HG02798 (cell line): ENCODE results near the gene LRRC3C.

Experiments
- ATAC-seq: cut with Tn5 transposase; IDR thresholded peaks from one replicate; pipeline ENCODE4 v1.9.1; 2021; ENCODE audit warnings: mild to moderate bottlenecking; ENCODE audit not compliant: unreplicated experiment, poor library complexity

The LRRC3C gene

DNA sequence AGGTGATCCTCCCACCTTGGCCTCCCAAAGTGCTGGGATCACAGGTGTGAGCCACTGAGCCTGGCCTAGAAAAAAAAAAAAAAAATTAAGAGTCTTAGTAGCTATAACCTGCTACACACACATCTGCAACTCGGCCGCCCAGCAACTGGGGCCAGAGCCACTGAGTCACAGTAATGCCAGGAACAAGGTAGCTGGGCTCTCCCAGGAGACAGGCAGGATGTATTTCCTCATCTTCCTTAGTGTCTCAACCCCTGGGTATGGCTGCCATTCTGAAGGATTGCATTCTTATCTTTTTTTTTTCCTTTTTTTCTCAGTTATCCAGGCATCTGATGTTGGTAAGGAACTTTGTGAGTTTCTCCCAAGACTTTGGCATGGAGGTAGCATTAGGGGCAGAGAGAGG lies 46.0 kb downstream of the LRRC3C start:
- ATAC-seq, result no peak

DNA sequence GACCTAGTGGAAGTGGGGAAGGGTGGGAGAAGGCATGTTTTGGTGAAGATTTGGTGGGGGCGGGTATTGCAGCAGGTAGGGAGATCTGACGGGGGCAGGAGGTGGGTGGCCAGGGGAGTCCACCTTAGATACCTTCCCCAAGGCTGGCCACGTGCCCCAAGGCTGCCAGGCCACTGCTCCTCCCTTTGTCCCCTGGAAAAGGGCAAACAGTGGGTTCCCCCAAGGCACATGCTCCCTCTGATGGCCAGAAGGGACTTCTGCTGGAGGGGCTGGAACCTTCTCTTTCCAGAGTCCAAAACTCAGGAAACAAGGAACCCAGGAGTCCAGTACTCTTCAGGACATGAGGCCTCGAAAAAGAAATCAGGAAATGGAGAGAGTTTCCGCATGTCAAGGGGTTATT lies 46.9 kb downstream of the LRRC3C start:
- no peak for ATAC-seq

DNA sequence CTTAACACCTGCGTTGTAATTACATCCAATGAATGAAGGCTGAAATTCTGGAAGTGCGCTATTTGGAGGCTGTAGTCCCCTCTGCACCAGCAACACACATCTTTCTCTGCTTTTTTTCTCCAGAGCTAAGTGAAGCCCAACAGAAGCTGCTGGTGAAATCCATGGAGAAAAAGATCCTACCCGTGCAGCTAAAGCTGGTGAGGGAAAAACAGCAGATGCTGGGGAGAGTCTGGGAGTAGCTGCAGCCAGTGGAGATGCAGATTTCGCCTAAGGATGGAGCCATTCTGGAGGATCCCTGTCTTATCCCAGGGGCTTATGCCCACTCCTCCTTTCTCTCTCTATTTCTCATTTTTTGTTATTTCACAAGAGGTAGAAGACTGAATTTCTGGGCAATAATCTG lies 48.3 kb downstream of the LRRC3C start:
- ATAC-seq, result no peak

DNA sequence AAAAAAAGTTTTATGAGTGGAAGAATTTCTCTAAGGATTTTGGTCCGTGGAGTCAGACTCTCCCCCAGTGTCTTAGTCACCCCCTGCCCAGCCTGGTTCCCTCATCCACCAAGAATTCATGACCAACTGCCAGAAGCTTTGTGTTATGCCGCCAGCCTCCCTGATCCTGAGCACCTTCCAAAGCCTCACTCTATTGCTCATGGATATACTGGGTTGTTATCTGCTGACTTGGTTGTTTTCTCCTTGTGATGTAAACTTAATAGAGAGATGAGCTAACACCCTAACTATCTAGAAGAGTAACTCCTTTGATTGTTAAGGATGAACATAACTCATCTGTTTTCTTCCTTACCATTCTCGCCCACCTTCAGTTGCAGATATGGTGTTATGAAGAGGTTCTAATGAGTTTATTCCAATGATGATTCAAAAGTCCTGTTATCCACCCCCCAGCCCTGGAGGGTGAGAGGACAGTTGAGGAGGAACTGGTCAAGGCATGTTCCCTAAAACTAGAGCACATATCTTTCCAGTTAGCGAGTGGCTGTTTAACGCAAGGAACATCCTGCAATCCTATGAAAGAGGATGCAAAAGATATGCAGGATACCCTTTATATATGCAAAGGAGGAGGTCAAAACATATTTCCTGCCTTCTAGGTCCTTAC lies 51.6 kb downstream of the LRRC3C start:
- ATAC-seq, result no peak

DNA sequence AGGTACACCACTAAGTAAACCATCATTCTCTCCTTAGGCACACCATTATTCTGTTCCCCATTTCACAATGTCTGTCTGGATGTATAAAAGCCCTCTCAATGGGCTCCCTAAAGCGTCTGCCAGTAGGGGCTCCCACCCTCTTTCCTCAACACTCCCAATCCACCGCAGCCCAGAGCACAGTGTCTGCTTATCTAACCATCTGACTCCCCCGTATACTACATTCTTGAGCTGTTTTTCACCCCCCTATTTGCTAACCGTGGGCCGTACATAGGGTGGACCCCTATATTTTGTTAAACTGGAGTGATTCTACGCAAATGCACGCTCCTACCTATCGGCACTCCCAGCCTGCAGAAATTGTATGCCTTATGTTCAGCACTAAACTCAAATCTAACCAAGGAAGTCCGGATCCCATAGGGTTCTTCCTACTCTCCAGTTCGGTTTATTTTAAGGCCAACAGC lies 52.4 kb downstream of the LRRC3C start:
- ATAC-seq, result peak; percentile 5

DNA sequence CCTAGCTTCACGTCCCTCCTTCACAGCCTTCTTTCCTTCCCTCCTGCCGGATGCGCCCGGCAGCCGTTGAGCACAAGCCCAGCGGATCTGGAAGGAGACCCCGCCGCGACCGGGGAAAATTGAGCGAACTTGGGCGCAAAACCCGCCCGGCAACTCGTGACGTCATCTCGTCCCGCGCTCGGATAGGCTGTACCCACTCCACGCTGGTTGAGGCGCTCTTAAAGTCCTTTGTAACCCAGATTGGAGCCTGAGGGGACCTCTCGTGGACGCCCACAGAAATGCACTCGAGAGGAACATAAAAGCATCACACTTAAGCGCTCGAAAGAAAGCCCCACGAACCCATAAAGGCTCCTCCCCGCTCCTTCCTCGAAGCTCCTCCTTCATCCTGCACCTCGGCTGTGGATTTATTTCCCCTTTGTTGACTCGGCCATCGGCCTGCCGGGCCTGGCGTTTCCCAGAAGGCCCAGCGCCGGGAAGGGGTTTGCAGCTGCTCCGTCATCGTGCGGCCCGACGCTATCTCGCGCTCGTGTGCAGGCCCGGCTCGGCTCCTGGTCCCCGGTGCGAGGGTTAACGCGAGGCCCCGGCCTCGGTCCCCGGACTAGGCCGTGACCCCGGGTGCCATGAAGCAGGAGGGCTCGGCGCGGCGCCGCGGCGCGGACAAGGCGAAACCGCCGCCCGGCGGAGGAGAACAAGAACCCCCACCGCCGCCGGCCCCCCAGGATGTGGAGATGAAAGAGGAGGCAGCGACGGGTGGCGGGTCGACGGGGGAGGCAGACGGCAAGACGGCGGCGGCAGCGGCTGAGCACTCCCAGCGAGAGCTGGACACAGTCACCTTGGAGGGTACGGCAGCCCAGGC lies 53.0 kb downstream of the LRRC3C start, which contains the start of gene PSMD3:
TSS of gene PSMD3 (plus strand) at position 457 of the 856 bp plus-strand sequence. CDS start at position 621, 164 bp downstream.
- ATAC-seq, result peak; percentile 90

DNA sequence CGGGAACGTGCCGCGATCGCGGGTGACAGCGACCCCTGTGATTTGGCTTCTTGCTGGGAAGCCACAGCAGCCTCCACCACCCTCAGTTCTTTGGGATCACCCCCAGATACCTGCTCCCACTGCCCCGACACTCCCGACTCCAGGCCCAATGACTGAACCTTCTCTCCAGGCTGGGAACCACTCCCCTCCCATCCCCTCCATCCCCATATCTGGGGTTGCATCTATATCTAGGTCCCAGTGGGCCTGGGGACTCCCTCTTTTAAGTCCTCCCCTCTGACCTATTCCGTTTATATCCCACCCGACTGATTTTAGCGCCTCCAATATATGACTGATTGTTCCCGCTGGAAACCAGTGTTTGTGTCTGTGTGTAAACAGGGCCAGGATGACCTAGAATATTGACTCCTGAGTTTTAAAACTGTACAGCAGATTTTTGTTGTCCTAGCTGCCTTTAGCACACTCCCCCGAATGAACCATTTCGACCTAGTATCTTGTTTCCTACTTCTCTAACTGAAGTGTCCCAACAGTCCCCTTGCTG lies 53.7 kb downstream of the LRRC3C start:
- no peak for ATAC-seq

DNA sequence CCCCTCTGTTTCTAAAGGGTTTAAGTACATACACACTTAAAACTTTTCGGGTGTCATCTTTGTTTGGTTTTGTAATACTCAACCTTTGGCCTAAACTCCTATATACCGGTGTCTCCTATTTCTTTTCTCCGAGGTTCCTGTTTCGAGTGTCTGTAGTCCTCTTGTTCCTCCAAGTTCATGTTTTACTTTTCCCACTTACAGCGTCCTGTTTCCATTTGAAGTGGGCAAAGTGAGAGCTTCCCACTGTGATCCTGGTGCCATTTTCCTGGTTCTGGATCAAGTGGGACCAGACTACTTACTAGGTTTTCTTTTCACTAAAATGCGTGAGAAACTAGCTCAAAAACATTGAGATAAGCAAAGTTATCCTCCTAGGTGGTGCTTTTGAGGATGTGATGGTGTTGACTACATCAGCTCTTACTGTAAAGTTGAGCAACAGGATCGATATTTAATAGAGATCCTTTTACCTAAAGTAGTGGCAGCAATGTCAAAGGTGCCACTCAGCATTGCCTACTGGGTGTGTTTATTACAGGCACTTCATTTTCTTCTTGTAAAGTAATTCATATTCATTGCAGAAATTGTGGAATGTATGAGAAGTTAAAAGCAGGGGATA lies 54.3 kb downstream of the LRRC3C start:
- no peak for ATAC-seq

DNA sequence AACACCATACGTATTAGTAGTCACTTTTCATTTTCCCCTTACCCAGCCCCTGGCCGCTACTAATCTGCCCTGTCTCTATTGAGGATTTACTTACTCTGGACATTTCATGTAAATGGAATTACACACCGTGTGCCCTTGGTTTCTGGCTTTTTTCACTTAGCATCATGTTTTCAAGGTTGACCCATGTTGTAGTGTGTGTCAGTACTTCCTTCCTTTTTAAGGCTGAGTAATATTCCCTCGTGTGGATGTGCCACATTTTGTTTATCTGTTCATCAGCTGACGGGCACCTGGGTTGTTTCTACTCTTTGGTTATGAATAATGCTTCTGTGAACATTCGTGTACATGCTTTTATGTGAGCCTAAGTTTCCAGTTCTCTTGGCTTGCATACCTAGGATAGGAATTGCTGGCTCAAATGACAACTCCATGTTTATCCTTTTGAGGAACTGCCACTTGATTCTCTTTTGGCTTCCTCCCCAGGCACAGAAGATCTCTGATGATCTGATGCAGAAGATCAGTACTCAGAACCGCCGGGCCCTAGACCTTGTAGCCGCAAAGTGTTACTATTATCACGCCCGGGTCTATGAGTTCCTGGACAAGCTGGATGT lies 60.8 kb downstream of the LRRC3C start:
- no peak for ATAC-seq

DNA sequence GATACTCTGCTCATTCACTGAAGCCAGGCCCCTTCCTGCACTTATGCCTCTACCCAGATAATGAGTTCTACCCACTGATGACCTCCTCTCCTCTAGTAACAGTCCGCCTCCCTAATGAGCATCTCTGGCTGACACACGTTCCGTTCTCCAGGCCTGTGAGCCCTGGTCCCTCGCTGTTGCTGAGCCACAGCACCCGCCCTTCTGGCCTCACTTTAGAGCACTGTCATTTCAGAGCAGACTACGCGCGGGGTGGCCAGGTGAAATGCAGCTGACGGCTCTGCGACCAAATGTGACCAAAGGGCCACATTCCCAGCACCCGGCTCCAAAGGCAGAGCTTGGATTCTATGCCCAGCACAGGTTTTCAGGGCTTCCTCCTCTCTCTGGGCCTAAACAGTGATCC lies 66.9 kb downstream of the LRRC3C start:
- no peak for ATAC-seq
